GM18951 (cell line): Measurements from ENCODE around the gene NKIRAS1.
A peak's percentile ranks its signal among the peaks of the same experiment; 100 is the strongest.

Experiments
- POLR2A ChIP-seq: IDR thresholded peaks from 4 replicates; pipeline ENCODE4 v1.6.1; 2011; ENCODE audit warnings: mild to moderate bottlenecking; ENCODE audit not compliant: insufficient read length, insufficient read depth; ENCODE audit errors: extremely low read depth
- in situ Hi-C: fragments of 300-500 bp; cut with MboI; formaldehyde crosslinking; loops from one replicate; pipeline ENCODE4 v1.12.0; 2022; ENCODE audit warnings: low sequenced_read_pairs, mixed read lengths, inconsistent platforms; ENCODE audit not compliant: unreplicated experiment

The NKIRAS1 gene

DNA sequence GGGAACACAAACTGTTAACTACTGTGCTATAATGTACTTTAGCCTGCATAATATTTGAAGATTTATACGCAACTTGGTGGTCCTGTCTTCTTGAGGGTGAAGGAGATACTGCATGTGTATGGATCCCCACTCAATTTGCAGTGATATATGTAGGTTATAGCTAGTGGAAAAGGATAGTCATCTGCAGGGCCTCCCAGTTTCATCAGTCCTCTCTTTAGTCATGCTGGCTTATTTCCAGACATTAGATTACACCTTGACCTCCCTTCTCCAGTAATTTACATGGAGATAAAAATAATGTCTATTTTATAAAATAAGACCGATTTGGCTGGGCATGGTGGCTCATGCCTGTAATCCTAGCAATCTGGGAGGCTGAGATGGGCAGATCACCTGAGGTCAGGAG lies 32.0 kb upstream of the NKIRAS1 start:
- in situ Hi-C loops: no loop called here
- TF ChIP-seq POLR2A: no peak

DNA sequence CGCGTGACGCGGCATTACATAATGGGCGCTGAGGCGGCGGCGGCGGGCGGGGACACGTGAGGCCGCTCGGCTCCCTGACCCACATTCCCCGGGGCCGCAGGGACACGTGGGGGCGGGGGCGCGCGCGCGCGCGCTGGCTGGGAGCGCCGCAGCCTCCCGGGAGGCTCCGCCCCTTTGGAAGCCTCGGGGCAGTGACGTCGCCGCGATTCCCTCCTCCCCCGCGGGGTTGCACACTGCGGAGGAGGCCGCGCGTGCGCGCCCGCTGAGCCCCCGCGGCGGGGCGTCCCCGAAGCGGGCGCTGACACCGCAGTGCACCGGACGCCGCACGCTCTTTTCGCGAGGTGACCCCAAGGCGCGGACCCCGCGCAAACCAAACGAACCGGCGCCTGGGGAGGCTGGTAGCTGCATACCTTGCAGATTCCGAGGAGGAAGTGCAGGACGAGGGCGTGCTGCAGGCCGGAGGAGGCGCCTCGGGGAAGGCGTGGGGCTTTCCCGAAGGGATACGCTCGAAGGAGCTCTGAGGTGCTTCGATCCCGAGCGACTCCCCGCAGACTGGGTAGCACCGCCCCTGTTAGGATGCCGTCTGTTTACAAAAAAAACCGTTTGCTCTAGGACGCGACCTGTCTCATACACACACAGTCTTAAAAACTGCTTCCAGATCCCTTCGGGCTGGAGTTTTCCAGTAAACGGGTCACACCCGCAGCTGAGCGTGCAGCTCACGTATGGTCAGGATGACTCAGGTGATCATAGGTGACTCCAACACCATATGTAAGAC lies 29.3 kb upstream of the NKIRAS1 start:
- peak; percentile 79 for TF ChIP-seq POLR2A
- in situ Hi-C loops: no loop called here

GRCh38 chr3:23945663-23945912 lies 28.8 kb upstream of the NKIRAS1 start:
- in situ Hi-C loops: no loop called here

DNA sequence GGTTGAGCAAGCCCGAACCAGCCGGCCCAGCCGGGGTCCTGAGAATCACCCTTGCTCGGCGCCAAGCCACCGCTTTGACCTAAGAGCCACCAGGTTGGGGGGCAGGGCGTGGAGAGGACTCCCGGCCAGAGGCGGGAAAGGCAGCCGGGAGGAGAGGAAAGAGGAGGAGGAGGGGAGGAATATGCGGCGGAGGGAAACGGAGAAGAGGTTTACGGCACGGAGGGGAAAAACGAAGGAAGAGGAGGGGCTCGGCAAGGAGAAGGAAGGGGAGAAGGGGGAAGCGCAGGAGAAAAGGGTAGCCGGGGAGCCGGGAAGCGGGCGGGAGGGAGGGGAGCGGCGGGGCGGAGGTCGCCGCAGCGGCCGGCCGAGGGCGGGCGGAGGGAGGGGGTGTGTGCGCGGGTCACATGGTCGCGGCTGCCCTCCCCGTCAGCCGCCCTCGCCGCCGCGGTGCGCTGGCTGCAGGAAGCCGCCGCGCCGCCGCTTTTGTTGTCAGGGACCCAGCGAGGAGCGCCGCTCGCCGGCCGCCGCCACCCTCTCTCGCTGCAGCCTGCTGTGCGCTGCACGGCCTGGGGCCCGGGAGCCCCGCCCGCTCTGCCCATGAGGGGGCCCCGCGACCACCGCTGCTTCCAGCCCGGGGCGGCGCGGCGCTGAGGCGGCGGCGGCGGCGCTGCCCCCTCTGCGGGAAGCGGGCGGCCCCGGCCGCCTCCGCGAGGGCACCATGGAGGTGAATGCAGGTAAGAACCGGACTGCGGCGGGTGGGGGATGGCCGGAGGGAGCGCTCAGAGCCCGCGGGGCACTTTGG lies 28.3 kb upstream of the NKIRAS1 start, which contains the start of gene NR1D2:
Gene NR1D2 (plus strand): TSS at position 426 of the 802 bp plus-strand sequence. CDS start 293 bp downstream, at position 719.
- in situ Hi-C loops: no loop called here
- peak; percentile 25 for TF ChIP-seq POLR2A

More at GRCh38 chr3:23945663-23945912, 28.8 kb upstream of the NKIRAS1 start:
- TF ChIP-seq POLR2A: no peak

DNA sequence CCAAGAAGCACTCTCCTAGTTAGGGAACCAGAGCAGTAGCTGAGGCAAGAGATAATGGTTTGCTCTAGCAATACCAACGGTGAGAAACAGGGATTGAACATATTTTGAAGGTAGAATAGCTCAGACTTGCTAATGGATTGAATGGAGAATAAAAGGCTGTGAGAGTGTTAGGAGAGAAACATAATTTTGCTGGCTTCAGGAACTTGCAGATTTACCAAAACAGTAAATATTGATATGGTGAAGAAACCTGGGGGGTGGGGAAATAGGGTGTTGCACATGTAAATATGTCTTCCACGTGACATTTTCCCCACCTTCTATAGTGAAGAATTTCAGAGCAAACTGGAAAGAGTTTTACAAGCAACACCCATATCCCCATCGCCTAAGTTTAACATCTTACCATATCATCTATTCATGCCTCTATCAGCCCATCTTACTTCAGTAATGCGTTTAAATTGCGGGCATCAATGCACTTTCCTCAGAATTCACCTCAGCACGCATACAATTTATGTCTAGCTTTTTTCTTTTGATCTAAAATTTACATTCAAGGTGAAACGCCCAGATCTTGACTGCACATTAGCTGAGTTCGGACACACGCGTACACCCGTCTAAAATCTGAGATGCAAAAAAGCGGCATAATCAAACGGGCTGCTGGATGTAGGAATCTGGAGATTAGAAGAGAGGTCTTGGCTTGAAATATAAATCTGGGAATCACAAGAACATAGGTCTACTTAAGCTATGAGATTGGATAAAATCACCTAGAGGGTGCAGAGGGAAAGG lies 27.4 kb upstream of the NKIRAS1 start:
- no peak for TF ChIP-seq POLR2A
- in situ Hi-C loops: no loop called here

DNA sequence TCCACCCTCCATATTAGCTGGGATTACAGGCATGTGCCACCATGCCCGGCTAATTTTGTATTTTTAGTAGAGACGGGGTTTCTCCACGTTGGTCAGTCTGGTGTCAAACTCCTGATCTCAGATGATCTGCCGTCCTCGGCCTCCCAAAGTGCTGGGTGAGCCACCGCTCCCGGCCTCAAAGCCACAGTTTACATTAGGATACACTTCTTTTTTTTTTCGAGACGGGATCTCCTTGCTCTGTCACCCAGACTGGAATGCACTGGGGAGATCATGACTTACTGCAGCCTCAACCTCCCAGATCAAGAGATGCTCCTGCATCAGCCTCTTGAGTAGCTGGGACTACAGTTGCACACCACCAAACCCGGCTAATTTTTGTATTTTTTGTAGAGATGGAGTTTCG lies 25.8 kb upstream of the NKIRAS1 start:
- in situ Hi-C loops: no loop called here
- TF ChIP-seq POLR2A: no peak

DNA sequence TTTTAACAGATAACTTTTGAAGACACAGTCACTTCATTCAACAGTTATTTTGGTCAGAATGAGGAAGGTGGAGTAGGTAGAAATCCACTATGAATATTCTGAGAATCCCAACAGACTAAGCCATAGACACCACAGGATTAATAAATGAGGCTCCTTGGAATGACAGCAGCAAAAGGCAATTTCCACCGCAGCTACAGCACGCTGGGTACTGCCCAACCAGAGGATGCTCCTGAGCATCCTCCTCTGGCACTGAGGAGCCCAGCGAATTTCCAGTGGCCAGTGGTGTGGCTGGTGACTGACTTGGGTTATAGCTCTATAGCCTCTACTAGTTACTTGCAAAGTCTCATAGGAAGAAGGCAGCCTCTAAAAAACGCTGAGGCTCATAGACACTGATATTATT lies 24.6 kb upstream of the NKIRAS1 start:
- in situ Hi-C loops: no loop called here
- TF ChIP-seq POLR2A: no peak

DNA sequence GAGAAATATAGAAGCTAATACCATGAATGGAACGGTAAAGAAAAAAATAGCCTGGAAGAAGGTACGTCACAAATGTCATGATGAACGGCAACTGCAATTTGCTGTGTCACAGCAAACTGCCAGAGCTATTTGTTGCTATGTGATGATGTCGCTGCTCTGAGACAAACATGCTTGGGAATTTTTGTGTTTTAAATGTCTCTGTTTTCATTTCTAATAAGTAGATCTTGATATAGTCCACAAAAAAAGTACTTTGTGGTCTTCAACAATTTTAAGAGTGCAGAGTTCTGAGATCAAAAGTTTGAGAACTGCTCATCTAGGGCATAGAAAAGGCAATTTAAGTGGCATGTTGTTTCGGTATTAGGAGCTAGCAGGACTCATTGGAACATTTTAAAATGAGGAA lies 24.0 kb upstream of the NKIRAS1 start:
- in situ Hi-C loops: no loop called here
- no peak for TF ChIP-seq POLR2A

DNA sequence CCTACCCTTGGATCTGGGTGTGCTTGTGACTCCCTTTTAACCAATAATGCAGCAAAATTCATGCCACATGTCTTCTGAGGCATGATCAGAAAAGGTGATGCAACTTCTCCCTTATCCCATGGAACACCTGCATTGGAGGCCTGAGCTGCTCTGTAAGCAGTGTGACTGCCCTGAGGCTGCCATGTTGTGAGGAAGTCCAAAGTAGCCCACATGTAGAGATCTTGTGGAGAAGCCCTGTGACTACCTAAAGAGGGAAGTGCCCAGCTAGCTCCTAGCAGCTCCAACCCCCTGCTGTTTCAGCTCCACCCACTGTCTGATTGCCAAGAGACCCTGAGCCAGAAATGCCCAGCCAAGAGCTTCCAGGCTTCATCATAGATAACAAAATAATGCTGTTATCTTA lies 21.9 kb upstream of the NKIRAS1 start:
- TF ChIP-seq POLR2A: no peak
- in situ Hi-C loops: no loop called here

DNA sequence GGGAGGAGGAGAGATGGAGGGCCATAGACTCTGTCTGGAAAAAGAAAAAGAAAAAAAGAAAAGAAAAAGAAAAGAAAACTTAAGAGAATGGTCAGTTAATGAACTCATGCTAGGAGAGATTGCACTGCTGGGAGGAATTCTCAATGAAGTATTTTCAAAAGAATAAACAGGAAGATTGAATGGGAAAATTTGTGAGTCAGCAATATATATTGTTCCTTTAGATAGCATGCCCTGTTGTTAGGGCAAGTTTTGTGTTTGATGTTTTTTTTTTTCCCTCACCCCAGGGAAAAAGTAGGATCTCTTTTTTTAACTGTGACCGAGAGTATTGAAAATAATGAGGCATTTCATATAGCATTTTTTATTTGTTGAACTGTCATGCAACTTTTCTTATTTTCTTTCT lies 20.5 kb upstream of the NKIRAS1 start:
- in situ Hi-C loops: no loop called here
- TF ChIP-seq POLR2A: no peak

GRCh38 chr3:23934253-23934652 lies 17.5 kb upstream of the NKIRAS1 start:
- TF ChIP-seq POLR2A: no peak
- in situ Hi-C loops: no loop called here

- no peak for TF ChIP-seq POLR2A
- in situ Hi-C loops: no loop called here
These were observed 15.8 kb upstream of the NKIRAS1 start for GRCh38 chr3:23932571-23932970.

DNA sequence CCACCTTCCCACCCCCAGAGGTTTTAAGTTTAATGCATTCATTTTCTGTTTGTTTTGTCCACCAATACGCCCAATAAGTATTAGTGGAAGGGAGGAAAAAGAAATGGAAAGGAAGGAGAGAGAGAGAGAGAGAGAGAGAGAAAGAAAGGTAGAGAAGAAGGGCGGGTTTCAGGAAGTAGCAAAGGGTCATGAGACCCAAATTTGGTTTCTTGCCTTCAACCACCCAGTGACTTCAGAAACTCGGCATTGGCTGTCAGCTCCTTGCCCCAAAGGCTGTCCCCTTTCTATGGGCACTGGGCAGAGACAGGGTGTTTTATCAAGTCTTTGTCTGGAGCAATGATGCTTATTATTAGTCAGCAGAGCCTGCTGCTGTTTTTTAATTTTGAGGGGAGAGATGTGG lies 14.8 kb upstream of the NKIRAS1 start:
- in situ Hi-C loops: no loop called here
- TF ChIP-seq POLR2A: no peak
